ENCODE measurements around the gene SLC22A5. TPM values are rescaled to one million over a fixed set of nuclear protein-coding genes. Genes with fewer than 3 reads are reported as not detected.
A peak's percentile ranks its signal among the peaks of the same experiment; 100 is the strongest.

Gene SLC22A5
- total and polyA plus RNA-seq, 9 of the 15 experiments (the other 6 are each of a cell fraction or from before 2014, with no cell fraction given), result 3.0 to 16.6 (median 8.3) TPM

- no peak for TF ChIP-seq CHD7 (IDR thresholded peaks at IDR 0.05; ENCODE audit: low read depth, low read length)
- peak; percentile 11; the same call in 1 of the 2 replicates for TF ChIP-seq MTA3 (IDR thresholded peaks at IDR 0.05; ENCODE audit: borderline replicate concordance)
- TF ChIP-seq KDM1A (IDR thresholded peaks at IDR 0.05), result no peak
- TF ChIP-seq, protein P1, sequence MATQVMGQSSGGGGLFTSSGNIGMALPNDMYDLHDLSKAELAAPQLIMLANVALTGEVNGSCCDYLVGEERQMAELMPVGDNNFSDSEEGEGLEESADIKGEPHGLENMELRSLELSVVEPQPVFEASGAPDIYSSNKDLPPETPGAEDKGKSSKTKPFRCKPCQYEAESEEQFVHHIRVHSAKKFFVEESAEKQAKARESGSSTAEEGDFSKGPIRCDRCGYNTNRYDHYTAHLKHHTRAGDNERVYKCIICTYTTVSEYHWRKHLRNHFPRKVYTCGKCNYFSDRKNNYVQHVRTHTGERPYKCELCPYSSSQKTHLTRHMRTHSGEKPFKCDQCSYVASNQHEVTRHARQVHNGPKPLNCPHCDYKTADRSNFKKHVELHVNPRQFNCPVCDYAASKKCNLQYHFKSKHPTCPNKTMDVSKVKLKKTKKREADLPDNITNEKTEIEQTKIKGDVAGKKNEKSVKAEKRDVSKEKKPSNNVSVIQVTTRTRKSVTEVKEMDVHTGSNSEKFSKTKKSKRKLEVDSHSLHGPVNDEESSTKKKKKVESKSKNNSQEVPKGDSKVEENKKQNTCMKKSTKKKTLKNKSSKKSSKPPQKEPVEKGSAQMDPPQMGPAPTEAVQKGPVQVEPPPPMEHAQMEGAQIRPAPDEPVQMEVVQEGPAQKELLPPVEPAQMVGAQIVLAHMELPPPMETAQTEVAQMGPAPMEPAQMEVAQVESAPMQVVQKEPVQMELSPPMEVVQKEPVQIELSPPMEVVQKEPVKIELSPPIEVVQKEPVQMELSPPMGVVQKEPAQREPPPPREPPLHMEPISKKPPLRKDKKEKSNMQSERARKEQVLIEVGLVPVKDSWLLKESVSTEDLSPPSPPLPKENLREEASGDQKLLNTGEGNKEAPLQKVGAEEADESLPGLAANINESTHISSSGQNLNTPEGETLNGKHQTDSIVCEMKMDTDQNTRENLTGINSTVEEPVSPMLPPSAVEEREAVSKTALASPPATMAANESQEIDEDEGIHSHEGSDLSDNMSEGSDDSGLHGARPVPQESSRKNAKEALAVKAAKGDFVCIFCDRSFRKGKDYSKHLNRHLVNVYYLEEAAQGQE (IDR thresholded peaks at IDR 0.05; ENCODE audit: borderline replicate concordance), result peak; percentile 76
- TF ChIP-seq, protein P1 (CRISPR knock-in tag; IDR thresholded peaks at IDR 0.05; ENCODE audit: low read depth), result no peak
- peak; percentile 48 for TF ChIP-seq TAF1 (IDR thresholded peaks at IDR 0.05; ENCODE audit: control insufficient read depth, extremely low read depth, insufficient read depth, low read length, severe bottlenecking)
- TF ChIP-seq ESRRA (IDR thresholded peaks at IDR 0.05; ENCODE audit: borderline replicate concordance, low read depth), result peak; percentile 76; the same call in 1 of the 2 replicates
Observed at GRCh38 chr5:132410451-132411303, 41.2 kb downstream of the SLC22A5 start (continued).
